HepG2 (cell line): ENCODE results near the gene SLC43A3. TPM values are rescaled to one million over a fixed set of nuclear protein-coding genes. Genes with fewer than 3 reads are reported as not detected.
A peak's percentile ranks its signal among the peaks of the same experiment; 100 is the strongest.

Experiments used
- ATAC-seq: fragments of 200-7000 bp; cut with Tn5 transposase; 3 replicates; pipeline ENCODE4 v1.9.1; 2020; ENCODE audit warnings: mild to moderate bottlenecking, moderate library complexity
- BruUV-seq: library from RNA; stranded (reverse); fragments of 400-500 nt; replicated peaks from 2 replicates; lab custom pipeline; 2021; lab: Mats Ljungman, UMichigan
- CTCF ChIA-PET: fragments of 300-600 bp; formaldehyde crosslinking; extraction: SDS; loops from one replicate; lab custom pipeline; 2021; ENCODE audit warnings: low total read pairs, inconsistent platforms, low intra/inter-chr PET ratio; lab: Yijun Ruan, JAX
- POLR2A ChIA-PET: fragments of 350-600 bp; sonication (Branson Sonifier 250); formaldehyde crosslinking; loops from one replicate; lab custom pipeline; 2020; ENCODE audit warnings: antibody characterized with exemption, inconsistent platforms; lab: Yijun Ruan, JAX
- DNase-seq: peaks from one replicate; pipeline ENCODE4 v3.0.0-alpha.2; 2015; ENCODE audit warnings: low spot score
- FAIRE-seq: peaks from 3 replicates; lab custom pipeline; 2011; peaks lifted over from hg19 to GRCh38; lab: Jason Lieb, UNC
- H2AFZ ChIP-seq: one replicate; pipeline ENCODE4 v1.6.1; 2011; ENCODE audit warnings: low read length, inconsistent platforms
- H3K27ac ChIP-seq: fragments of 300-600 bp; 3 replicates; pipeline ENCODE4 v1.8.0; 2011; ENCODE audit warnings: mixed run types, mild to moderate bottlenecking, mixed read lengths, low read length, inconsistent platforms; ENCODE audit not compliant: insufficient read depth; ENCODE audit errors: extremely low read length
- H3K27me3 ChIP-seq, 2 experiments: fragments of 200-600 bp in 1 of 2; 2 replicates in 1 of 2; 3 replicates in 1 of 2; pipeline versions ENCODE4 v1.6.0 to v1.8.0; 2011; ENCODE audit warnings: low read length in 2 of 2, mild to moderate bottlenecking in 2 of 2, moderate library complexity in 2 of 2, inconsistent platforms in 1 of 2; ENCODE audit not compliant: insufficient read depth in 2 of 2, control insufficient read depth in 1 of 2
- H3K36me3 ChIP-seq, 2 experiments: fragments of 200-600 bp in 1 of 2; replicated peaks in 1 of 2; 2 replicates in 1 of 2; 3 replicates in 1 of 2; pipeline versions ENCODE4 v1.5.1 to v1.8.0; 2011; ENCODE audit warnings: low read length in 2 of 2, inconsistent platforms in 1 of 2; ENCODE audit not compliant: insufficient read depth in 2 of 2, control insufficient read depth in 1 of 2
- H3K4me1 ChIP-seq: 2 replicates; pipeline ENCODE4 v1.5.1; 2012; ENCODE audit warnings: low read length, inconsistent platforms; ENCODE audit not compliant: insufficient read depth
- H3K4me2 ChIP-seq: 2 replicates; pipeline ENCODE4 v1.6.0; 2011; ENCODE audit warnings: low read depth, low read length, inconsistent platforms
- H3K4me3 ChIP-seq, 3 experiments: fragments of 200-600 bp in 1 of 3; sonication (generic), shearing (Covaris generic) in 1 of 3; replicated peaks in 1 of 3; 2 replicates each; pipeline ENCODE4 v1.5.1; 2011 to 2016; ENCODE audit warnings: low read length in 3 of 3, inconsistent platforms in 2 of 3, low read depth in 2 of 3, mild to moderate bottlenecking in 2 of 3, control low read depth in 1 of 3, mixed read lengths in 1 of 3; ENCODE audit not compliant: insufficient read depth in 1 of 3
- H3K79me2 ChIP-seq: one replicate; pipeline ENCODE4 v1.6.1; 2011; ENCODE audit warnings: low read length, inconsistent platforms; ENCODE audit not compliant: insufficient read depth
- H3K9ac ChIP-seq: 2 replicates; pipeline ENCODE4 v1.6.0; 2011; ENCODE audit warnings: mild to moderate bottlenecking, low read depth, low read length, inconsistent platforms; ENCODE audit not compliant: insufficient read depth
- H3K9me3 ChIP-seq: 2 replicates; pipeline ENCODE4 v1.5.1; 2012; ENCODE audit warnings: mild to moderate bottlenecking, low read length
- H4K20me1 ChIP-seq: 2 replicates; pipeline ENCODE4 v1.6.0; 2011; ENCODE audit warnings: inconsistent platforms, mild to moderate bottlenecking, low read length, moderate library complexity; ENCODE audit not compliant: insufficient read depth
- KMT2B ChIP-seq: IDR thresholded peaks from 2 replicates; pipeline ENCODE4 v1.6.1; 2016; ENCODE audit warnings: missing genetic modification reagents, missing compliant biosample characterization
- MYPOP ChIP-seq: sonication (generic); formaldehyde crosslinking; IDR thresholded peaks from 2 replicates; pipeline ENCODE4 v1.8.1; 2023; ENCODE audit warnings: mild to moderate bottlenecking, moderate library complexity, missing genetic modification reagents
- POLR2A ChIP-seq, 2 experiments: IDR thresholded peaks; 2 replicates each; pipeline ENCODE4 v1.6.1; 2011; ENCODE audit warnings: low read depth in 2 of 2, low read length in 2 of 2, mild to moderate bottlenecking in 1 of 2, moderate library complexity in 1 of 2; ENCODE audit not compliant: insufficient read depth in 1 of 2
- SNRNP70 ChIP-seq: fragments of 200-400 bp; formaldehyde crosslinking; IDR thresholded peaks from 2 replicates; pipeline ENCODE4 v1.6.1; 2017; ENCODE audit warnings: mild to moderate bottlenecking, low read depth, low read length, moderate library complexity
- ZNF251 ChIP-seq: sonication (generic); formaldehyde crosslinking; IDR thresholded peaks from 2 replicates; pipeline ENCODE4 v1.9.0; 2021; ENCODE audit warnings: mild to moderate bottlenecking, missing genetic modification reagents
- ZNF263 ChIP-seq: sonication (generic); formaldehyde crosslinking; IDR thresholded peaks from 2 replicates; pipeline ENCODE4 v1.4.0; 2020; ENCODE audit warnings: missing genetic modification reagents
- ZNF446 ChIP-seq: sonication (generic); formaldehyde crosslinking; IDR thresholded peaks from 2 replicates; pipeline ENCODE4 v1.5.0; 2020; ENCODE audit warnings: mild to moderate bottlenecking, missing genetic modification reagents
- ZNF652 ChIP-seq: IDR thresholded peaks from 2 replicates; pipeline ENCODE4 v1.6.1; 2016; ENCODE audit warnings: low read depth, borderline replicate concordance
- ZNF672 ChIP-seq: sonication (generic); formaldehyde crosslinking; IDR thresholded peaks from 2 replicates; pipeline ENCODE4 v1.8.1; 2022; ENCODE audit warnings: missing genetic modification reagents
- WGBS: methylation state at CpG from one replicate; pipeline ENCODE4 v1.1.6; 2017; ENCODE audit warnings: low lambda C conversion rate; 5-methylcytosine and 5-hydroxymethylcytosine counted together
- in situ Hi-C: cut with HindIII; loops from 2 replicates; pipeline ENCODE4 v1.10.0; 2017; ENCODE audit warnings: low pct_unique_long_range_greater_than_20kb; ENCODE audit not compliant: extremely low pct_ligation_motif_present
- intact Hi-C: fragments of 100-400 bp; cut with micrococcal nuclease; formaldehyde crosslinking; loops from one replicate; pipeline ENCODE4 v1.10.0; 2022; ENCODE audit not compliant: unreplicated experiment
- polyA plus RNA-seq, 8 experiments: library from polyadenylated mRNA; depleted of rRNA in 3 of 8; stranded (reverse) in 7 of 8; unstranded in 1 of 8; fragments of >200 nt; fragmentation: Illumina TruSeq in 4 of 8; extraction: Trizol in 4 of 8; gene quantifications; 2 replicates each; pipeline versions ENCODE4 v1.2.1 to v1.2.3, GENCODE V29; 2011 to 2016; ENCODE audit warnings: low read depth in 4 of 8, missing spikeins in 1 of 8, mixed read lengths in 1 of 8; ENCODE audit not compliant: insufficient read depth in 1 of 8
- total RNA-seq, 5 experiments: library from RNA; depleted of rRNA; stranded (reverse); fragments of >200 nt; fragmentation: Illumina TruSeq; extraction: Trizol; gene quantifications; 2 replicates each; pipeline ENCODE4 v1.2.3, GENCODE V29; 2016; ENCODE audit warnings: low read depth in 1 of 5

The SLC43A3 gene
- total and polyA plus RNA-seq, 2 of the 13 experiments (the other 11 are each of a cell fraction or from before 2014, with no cell fraction given): 2.6 TPM; not detected in 1

GRCh38 chr11:57410287-57410686, 16.6 kb downstream of the SLC43A3 start:
- Histone ChIP-seq H3K9ac (no peak overlapping the region), H3K4me2 (no peak overlapping the region), H3K27ac (no peak overlapping the region), H2AFZ (no peak overlapping the region), H3K79me2 (no peaks in the 10 kb centered on the region), H3K4me3 (no peak overlapping the region), H3K9me3 (no peaks in the 10 kb centered on the region), H3K36me3 (no peaks in the 10 kb centered on the region), H4K20me1 (no peaks in the 10 kb centered on the region), H3K4me1 (no peaks in the 10 kb centered on the region), H3K27me3 (peaks cover 0 to 6% of the 10 kb centered on the region in 2 experiments; a peak in 2 of 5 replicates)
- DNase-seq (no peak), FAIRE-seq (no peak), ATAC-seq (no peak)
- no TSS peak for BruUV-seq
- TF ChIP-seq ZNF652 (CRISPR knock-in tag): no peak
- no peak for TF ChIP-seq MYPOP (CRISPR knock-in tag)
- no peak for TF ChIP-seq SNRNP70
- TF ChIP-seq POLR2A (IDR thresholded peaks at IDR 0.05; ENCODE audit: insufficient read depth in 1 of 2, low read depth in 2 of 2, low read length in 2 of 2): no peak
- TF ChIP-seq ZNF251: no peak
- CTCF ChIA-PET: no interaction called here
- in situ Hi-C loops (no loop called here), intact Hi-C loops (no loop called here)
- POLR2A ChIA-PET: no interaction called here

- Histone ChIP-seq H3K27me3 (peaks cover 0 to 6% of the 10 kb centered on the region in 2 experiments; a peak in 2 of 5 replicates), H3K27ac (no peak overlapping the region), H3K9ac (no peak overlapping the region), H3K4me1 (no peaks in the 10 kb centered on the region), H3K4me3 (no peak overlapping the region), H3K4me2 (no peak overlapping the region), H3K9me3 (no peaks in the 10 kb centered on the region), H2AFZ (no peak overlapping the region), H3K79me2 (no peaks in the 10 kb centered on the region), H4K20me1 (no peaks in the 10 kb centered on the region), H3K36me3 (no peaks in the 10 kb centered on the region)
- no peak for FAIRE-seq
- DNase-seq: no peak
- POLR2A ChIA-PET: no interaction called here
- intact Hi-C loops (no loop called here), in situ Hi-C loops (no loop called here)
- ATAC-seq: no peak; the same call in 2 of the 3 replicates
- WGBS: 44% methylated on average over 16 of the region's 18 CpGs
- no peak for TF ChIP-seq KMT2B
- TF ChIP-seq ZNF446 (CRISPR knock-in tag): no peak
- peak; percentile 59 for TF ChIP-seq ZNF263
- TF ChIP-seq ZNF672 (CRISPR knock-in tag): no peak
- BruUV-seq: no TSS peak
- CTCF ChIA-PET: no interaction called here
Observed at GRCh38 chr11:57409321-57410100, 17.4 kb downstream of the SLC43A3 start.
